Measurements from ENCODE around the gene INTS14. TPM values are rescaled to one million over a fixed set of nuclear protein-coding genes. Genes with fewer than 3 reads are reported as not detected.

INTS14 gene
- total and polyA plus RNA-seq, 2 of the 8 experiments (the other 6 are each of a cell fraction or from before 2014, with no cell fraction given): 33.1 to 33.7 TPM

GRCh38 chr15:65623103-65623502, 12.2 kb upstream of the INTS14 start:
- no peak overlapping the region for H4K91ac ChIP-seq (replicated peaks; ENCODE audit: insufficient read length, low read length)
- FAIRE-seq (no peak), DNase-seq (ENCODE audit: low read depth in 1 of 2, low spot score in 2 of 2) (no peak)
- no peak overlapping the region for H3K18ac ChIP-seq (ENCODE audit: extremely low read depth, low read length)
- H2BK15ac ChIP-seq (ENCODE audit: low read length): no peak overlapping the region
- H4K5ac ChIP-seq (ENCODE audit: insufficient read length, low read depth, low read length): no peak overlapping the region
- H3K79me1 ChIP-seq (ENCODE audit: low read depth, low read length): no peaks in the 10 kb centered on the region
- CTCF ChIA-PET (ENCODE audit: partially characterized antibody): interaction anchor here (1.0 to 2.3 kb wide), 2 partner anchors 15 to 202 kb away, joined by 3 to 6 read pairs; no protein-coding TSS in a partner anchor
- H3K23me2 ChIP-seq (ENCODE audit: low read depth, low read length): no peaks in the 10 kb centered on the region
- H3K56ac ChIP-seq (replicated peaks; ENCODE audit: insufficient read length, low read depth, low read length): no peak overlapping the region
- H3K23ac ChIP-seq (ENCODE audit: insufficient read length): no peak overlapping the region
- H3K9ac ChIP-seq (replicated peaks in 1 of 4; ENCODE audit: extremely low read depth in 1 of 4, low read depth in 3 of 4, low read length in 3 of 4): no peak overlapping the region
- H2AFZ ChIP-seq (ENCODE audit: low read length): no peak overlapping the region
- H3K36me3 ChIP-seq (ENCODE audit: control insufficient read depth in 2 of 4, insufficient read depth in 4 of 4, low read length in 3 of 4): no peaks in the 10 kb centered on the region
- no peak overlapping the region for H2BK20ac ChIP-seq (ENCODE audit: low read length)
- TF ChIP-seq CREB1 (IDR thresholded peaks at IDR 0.05) (no peak), GTF2F1 (IDR thresholded peaks at IDR 0.05; ENCODE audit: borderline replicate concordance, low read depth, low read length) (no peak), BRCA1 (IDR thresholded peaks at IDR 0.05; ENCODE audit: low read depth, low read length) (no peak), ASH2L (IDR thresholded peaks at IDR 0.05; ENCODE audit: low read length) (no peak), CTCF (IDR thresholded peaks at IDR 0.05; ENCODE audit: control extremely low read depth in 1 of 3, insufficient read depth in 1 of 3, low read depth in 1 of 3, low read length in 3 of 3) (no peak), SP1 (IDR thresholded peaks at IDR 0.05; ENCODE audit: low read depth, low read length) (no peak)
- no peak overlapping the region for H2BK12ac ChIP-seq (ENCODE audit: low read depth, low read length)
- H2AK5ac ChIP-seq (ENCODE audit: low read depth, low read length): no peak overlapping the region
- no peak overlapping the region for H4K8ac ChIP-seq (ENCODE audit: extremely low read depth, insufficient read depth, low read length)
- no peak overlapping the region for H2BK5ac ChIP-seq (ENCODE audit: low read depth, low read length)
- H2BK120ac ChIP-seq (replicated peaks; ENCODE audit: low read depth, low read length): no peak overlapping the region
- H3K14ac ChIP-seq (ENCODE audit: insufficient read length): no peak overlapping the region
- H3K4ac ChIP-seq (replicated peaks; ENCODE audit: insufficient read length, low read depth, low read length): no peak overlapping the region
- H3K79me2 ChIP-seq (ENCODE audit: control insufficient read depth in 1 of 2, insufficient read depth in 2 of 2, low read length in 2 of 2): no peaks in the 10 kb centered on the region
- no peaks in the 10 kb centered on the region for H3K9me3 ChIP-seq (ENCODE audit: insufficient read depth in 2 of 2, low read depth in 1 of 2, low read length in 1 of 2)
- POLR2A ChIA-PET (ENCODE audit: partially characterized antibody): interaction anchor here (3.2 kb wide), 1 partner anchor 12 kb away, joined by 25 read pairs; the partner anchor contains the start of gene INTS14
- H3K27me3 ChIP-seq (replicated peaks in 1 of 4; ENCODE audit: control insufficient read depth in 3 of 4, extremely low read depth in 1 of 4, insufficient read depth in 3 of 4, low read length in 3 of 4): no peaks in the 10 kb centered on the region
- H4K20me1 ChIP-seq (replicated peaks in 1 of 2; ENCODE audit: control insufficient read depth in 1 of 2, insufficient read depth in 2 of 2, low read length in 2 of 2): no peaks in the 10 kb centered on the region
- H3K4me3 ChIP-seq (ENCODE audit: extremely low read depth in 1 of 4, insufficient read depth in 2 of 4, low read depth in 3 of 4, low read length in 4 of 4): no peak overlapping the region
- H3K27ac ChIP-seq (ENCODE audit: low read depth, low read length): no peak overlapping the region
- H3K4me2 ChIP-seq (ENCODE audit: insufficient read depth in 1 of 2, low read depth in 2 of 2, low read length in 2 of 2): no peak overlapping the region
- peaks cover 0 to 4% (median 2%) of the 10 kb centered on the region in 4 experiments; a peak in 3 of 7 replicates for H3K4me1 ChIP-seq (replicated peaks in 1 of 4; ENCODE audit: control insufficient read depth in 3 of 4, insufficient read depth in 4 of 4, low read length in 3 of 4)
